T-helper 1 cell treated with Interleukin-12 subunit alpha and Interleukin-12 subunit beta and Interleukin-4 antibody, amounts not matched to agents 30 μg/mL and 1 μg/mL, for 36 hours (primary cell): ENCODE measurements around the gene TENM4.

Experiments used
- H3K27ac Mint-ChIP-seq: one replicate; pipeline ENCODE4 v1.8.0; 2021; ENCODE audit warnings: mild to moderate bottlenecking, mixed read lengths
- H3K27me3 Mint-ChIP-seq: one replicate; pipeline ENCODE4 v1.8.0; 2021; ENCODE audit warnings: low read depth, mixed read lengths
- H3K36me3 Mint-ChIP-seq: one replicate; pipeline ENCODE4 v1.8.0; 2021; ENCODE audit warnings: low read depth, mixed read lengths
- H3K4me1 Mint-ChIP-seq: one replicate; pipeline ENCODE4 v1.8.0; 2021; ENCODE audit warnings: low read depth, mixed read lengths
- H3K4me3 Mint-ChIP-seq: one replicate; pipeline ENCODE4 v1.8.0; 2021; ENCODE audit warnings: mild to moderate bottlenecking, moderate library complexity, mixed read lengths
- H3K9me3 Mint-ChIP-seq: one replicate; pipeline ENCODE4 v1.8.0; 2021; ENCODE audit warnings: mixed read lengths

TENM4 gene

GRCh38 chr11:78870655-78871054 lies 570.2 kb downstream of the TENM4 start:
- H3K36me3 Mint-ChIP-seq: no peaks in the 10 kb centered on the region
- peaks cover 21% of the 10 kb centered on the region for H3K27me3 Mint-ChIP-seq
- no peak overlapping the region for H3K27ac Mint-ChIP-seq
- H3K4me1 Mint-ChIP-seq: no peaks in the 10 kb centered on the region
- no peaks in the 10 kb centered on the region for H3K9me3 Mint-ChIP-seq
- no peak overlapping the region for H3K4me3 Mint-ChIP-seq

GRCh38 chr11:78869293-78869692 lies 571.5 kb downstream of the TENM4 start:
- peaks cover 21% of the 10 kb centered on the region for H3K27me3 Mint-ChIP-seq
- no peaks in the 10 kb centered on the region for H3K4me1 Mint-ChIP-seq
- H3K27ac Mint-ChIP-seq: no peak overlapping the region
- H3K9me3 Mint-ChIP-seq: no peaks in the 10 kb centered on the region
- no peak overlapping the region for H3K4me3 Mint-ChIP-seq
- no peaks in the 10 kb centered on the region for H3K36me3 Mint-ChIP-seq

GRCh38 chr11:78868563-78868962 lies 572.3 kb downstream of the TENM4 start:
- Mint-ChIP-seq H3K27me3 (peaks cover 21% of the 10 kb centered on the region), H3K27ac (no peak overlapping the region), H3K9me3 (no peaks in the 10 kb centered on the region), H3K36me3 (no peaks in the 10 kb centered on the region), H3K4me3 (no peak overlapping the region), H3K4me1 (no peaks in the 10 kb centered on the region)

GRCh38 chr11:78860720-78861422 lies 580.0 kb downstream of the TENM4 start:
- Mint-ChIP-seq H3K9me3 (no peaks in the 10 kb centered on the region), H3K36me3 (no peaks in the 10 kb centered on the region), H3K4me1 (no peaks in the 10 kb centered on the region), H3K4me3 (no peak overlapping the region), H3K27me3 (no peaks in the 10 kb centered on the region), H3K27ac (no peak overlapping the region)

- no peaks in the 10 kb centered on the region for H3K36me3 Mint-ChIP-seq
- H3K27ac Mint-ChIP-seq: no peak overlapping the region
- no peaks in the 10 kb centered on the region for H3K9me3 Mint-ChIP-seq
Measured at GRCh38 chr11:78857688-78858087, 583.1 kb downstream of the TENM4 start.

GRCh38 chr11:78856211-78856610 lies 584.6 kb downstream of the TENM4 start:
- Mint-ChIP-seq H3K36me3 (no peaks in the 10 kb centered on the region), H3K27me3 (peaks cover 3% of the 10 kb centered on the region), H3K4me3 (no peak overlapping the region), H3K4me1 (no peaks in the 10 kb centered on the region), H3K27ac (no peak overlapping the region), H3K9me3 (no peaks in the 10 kb centered on the region)

More at GRCh38 chr11:78857688-78858087, 583.1 kb downstream of the TENM4 start:
- Mint-ChIP-seq H3K4me3 (no peak overlapping the region), H3K4me1 (no peaks in the 10 kb centered on the region), H3K27me3 (peaks cover 3% of the 10 kb centered on the region)

- H3K9me3 Mint-ChIP-seq: no peaks in the 10 kb centered on the region
- H3K4me3 Mint-ChIP-seq: no peak overlapping the region
- peaks cover 8% of the 10 kb centered on the region for H3K27me3 Mint-ChIP-seq
- no peaks in the 10 kb centered on the region for H3K36me3 Mint-ChIP-seq
- H3K4me1 Mint-ChIP-seq: no peaks in the 10 kb centered on the region
- no peak overlapping the region for H3K27ac Mint-ChIP-seq
Measured at GRCh38 chr11:78855116-78855515, 585.7 kb downstream of the TENM4 start.

- Mint-ChIP-seq H3K4me1 (no peaks in the 10 kb centered on the region), H3K36me3 (no peaks in the 10 kb centered on the region), H3K27me3 (peaks cover 15% of the 10 kb centered on the region), H3K4me3 (no peak overlapping the region), H3K27ac (no peak overlapping the region), H3K9me3 (no peaks in the 10 kb centered on the region)
Measured at GRCh38 chr11:78853521-78853920, 587.3 kb downstream of the TENM4 start.

GRCh38 chr11:78851878-78852586 lies 588.8 kb downstream of the TENM4 start:
- H3K4me1 Mint-ChIP-seq: no peaks in the 10 kb centered on the region

GRCh38 chr11:78850078-78850477 lies 590.8 kb downstream of the TENM4 start:
- Mint-ChIP-seq H3K4me1 (no peaks in the 10 kb centered on the region), H3K27ac (no peak overlapping the region)

More at GRCh38 chr11:78851878-78852586, 588.8 kb downstream of the TENM4 start:
- Mint-ChIP-seq H3K4me3 (no peak overlapping the region), H3K9me3 (no peaks in the 10 kb centered on the region), H3K27me3 (peaks cover 22% of the 10 kb centered on the region), H3K36me3 (no peaks in the 10 kb centered on the region), H3K27ac (no peak overlapping the region)

GRCh38 chr11:78846269-78846668 lies 594.6 kb downstream of the TENM4 start:
- Mint-ChIP-seq H3K9me3 (no peaks in the 10 kb centered on the region), H3K27ac (no peak overlapping the region), H3K4me3 (no peak overlapping the region), H3K4me1 (no peaks in the 10 kb centered on the region), H3K36me3 (no peaks in the 10 kb centered on the region), H3K27me3 (peaks cover 25% of the 10 kb centered on the region)

More at GRCh38 chr11:78850078-78850477, 590.8 kb downstream of the TENM4 start:
- H3K27me3 Mint-ChIP-seq: peaks cover 22% of the 10 kb centered on the region
- H3K36me3 Mint-ChIP-seq: no peaks in the 10 kb centered on the region
- no peak overlapping the region for H3K4me3 Mint-ChIP-seq
- no peaks in the 10 kb centered on the region for H3K9me3 Mint-ChIP-seq

- H3K36me3 Mint-ChIP-seq: no peaks in the 10 kb centered on the region
- no peaks in the 10 kb centered on the region for H3K9me3 Mint-ChIP-seq
- H3K4me1 Mint-ChIP-seq: no peaks in the 10 kb centered on the region
Measured at GRCh38 chr11:78845496-78845895, 595.3 kb downstream of the TENM4 start.

GRCh38 chr11:78841456-78842060 lies 599.3 kb downstream of the TENM4 start:
- Mint-ChIP-seq H3K27me3 (peaks cover 7% of the 10 kb centered on the region), H3K36me3 (no peaks in the 10 kb centered on the region), H3K9me3 (no peaks in the 10 kb centered on the region), H3K27ac (no peak overlapping the region), H3K4me1 (no peaks in the 10 kb centered on the region), H3K4me3 (no peak overlapping the region)

More at GRCh38 chr11:78845496-78845895, 595.3 kb downstream of the TENM4 start:
- Mint-ChIP-seq H3K27ac (no peak overlapping the region), H3K27me3 (peaks cover 23% of the 10 kb centered on the region), H3K4me3 (no peak overlapping the region)

- no peaks in the 10 kb centered on the region for H3K36me3 Mint-ChIP-seq
- H3K4me1 Mint-ChIP-seq: no peaks in the 10 kb centered on the region
- no peaks in the 10 kb centered on the region for H3K9me3 Mint-ChIP-seq
- H3K27me3 Mint-ChIP-seq: peaks cover 7% of the 10 kb centered on the region
- no peak overlapping the region for H3K27ac Mint-ChIP-seq
- no peak overlapping the region for H3K4me3 Mint-ChIP-seq
Measured at GRCh38 chr11:78840623-78841022, 600.2 kb downstream of the TENM4 start.

- H3K27me3 Mint-ChIP-seq: peaks cover 7% of the 10 kb centered on the region
Measured at GRCh38 chr11:78840200-78840599, 600.6 kb downstream of the TENM4 start.

More at GRCh38 chr11:78840200-78840599, 600.6 kb downstream of the TENM4 start:
- no peaks in the 10 kb centered on the region for H3K4me1 Mint-ChIP-seq
- no peaks in the 10 kb centered on the region for H3K9me3 Mint-ChIP-seq
- no peaks in the 10 kb centered on the region for H3K36me3 Mint-ChIP-seq
- H3K27ac Mint-ChIP-seq: no peak overlapping the region
- no peak overlapping the region for H3K4me3 Mint-ChIP-seq
